Astrocyte of the spinal cord (primary cell): ENCODE results near the gene CNEP1R1.
"Not testable (repeated sequence)": the region's sequence is repeated elsewhere in the genome, so short reads cannot be mapped to it uniquely, and the experiment has no call there.

Source experiments
- DNase-seq: peaks from one replicate; pipeline ENCODE4 v3.0.0; 2011; ENCODE audit warnings: low read depth, low spot score
- H3K4me3 ChIP-seq: 2 replicates; pipeline ENCODE4 v1.5.1; 2011; ENCODE audit warnings: low read depth, mild to moderate bottlenecking, low read length, moderate library complexity
- in situ Hi-C: cut with HindIII; loops from 2 replicates; pipeline ENCODE4 v1.10.0; 2017; ENCODE audit warnings: low sequenced_read_pairs
- TF ChIP-seq, protein P1 (sequence below): IDR thresholded peaks from 2 replicates; pipeline ENCODE4 v1.5.1; 2012; ENCODE audit warnings: low read depth, mild to moderate bottlenecking, low read length, inconsistent platforms

The CNEP1R1 gene

DNA sequence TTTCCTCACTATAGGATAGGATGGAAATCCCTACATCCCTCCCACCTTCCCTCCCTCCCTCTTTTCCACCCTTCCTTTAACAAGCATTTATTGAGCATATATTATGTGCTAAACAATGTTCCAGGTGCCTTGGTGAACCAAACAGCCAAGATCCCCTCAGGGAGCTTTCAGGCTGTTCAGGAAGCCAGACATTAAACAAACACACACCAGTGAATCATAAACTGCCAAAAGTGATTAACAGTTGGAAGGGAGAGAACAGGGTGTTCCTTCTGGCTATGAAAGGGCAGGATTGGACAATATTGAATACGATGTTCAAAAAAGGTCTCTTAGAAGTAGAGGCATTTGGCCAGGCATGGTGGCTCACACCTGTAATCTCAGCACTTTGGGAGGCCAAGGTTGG is 22.8 kb upstream of the CNEP1R1 start:
- DNase-seq = no peak
- TF ChIP-seq, protein P1, sequence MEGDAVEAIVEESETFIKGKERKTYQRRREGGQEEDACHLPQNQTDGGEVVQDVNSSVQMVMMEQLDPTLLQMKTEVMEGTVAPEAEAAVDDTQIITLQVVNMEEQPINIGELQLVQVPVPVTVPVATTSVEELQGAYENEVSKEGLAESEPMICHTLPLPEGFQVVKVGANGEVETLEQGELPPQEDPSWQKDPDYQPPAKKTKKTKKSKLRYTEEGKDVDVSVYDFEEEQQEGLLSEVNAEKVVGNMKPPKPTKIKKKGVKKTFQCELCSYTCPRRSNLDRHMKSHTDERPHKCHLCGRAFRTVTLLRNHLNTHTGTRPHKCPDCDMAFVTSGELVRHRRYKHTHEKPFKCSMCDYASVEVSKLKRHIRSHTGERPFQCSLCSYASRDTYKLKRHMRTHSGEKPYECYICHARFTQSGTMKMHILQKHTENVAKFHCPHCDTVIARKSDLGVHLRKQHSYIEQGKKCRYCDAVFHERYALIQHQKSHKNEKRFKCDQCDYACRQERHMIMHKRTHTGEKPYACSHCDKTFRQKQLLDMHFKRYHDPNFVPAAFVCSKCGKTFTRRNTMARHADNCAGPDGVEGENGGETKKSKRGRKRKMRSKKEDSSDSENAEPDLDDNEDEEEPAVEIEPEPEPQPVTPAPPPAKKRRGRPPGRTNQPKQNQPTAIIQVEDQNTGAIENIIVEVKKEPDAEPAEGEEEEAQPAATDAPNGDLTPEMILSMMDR = no peak
- in situ Hi-C loops = no loop called here
- no peak overlapping the region for H3K4me3 ChIP-seq

DNA sequence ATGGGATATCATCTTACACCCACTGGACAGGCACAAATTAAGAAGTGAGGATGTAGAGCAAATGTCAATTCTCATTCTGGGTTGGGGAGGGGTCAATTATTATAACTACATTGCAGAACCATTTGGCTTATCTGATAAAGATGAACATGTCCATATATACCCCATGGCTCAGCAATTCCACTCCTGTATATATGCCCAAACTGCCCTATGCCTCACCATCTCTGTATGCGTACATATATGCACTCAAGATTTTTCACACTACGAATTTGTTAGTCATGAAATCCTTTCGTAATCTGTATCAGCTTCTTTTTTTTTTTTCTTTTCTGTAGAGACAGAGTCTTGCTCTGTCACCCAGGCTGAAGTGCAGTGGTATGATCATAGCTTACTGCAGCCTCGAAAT is 20.8 kb upstream of the CNEP1R1 start:
- no peak for DNase-seq
- in situ Hi-C loops = no loop called here
- TF ChIP-seq, protein P1 = no peak
- no peak overlapping the region for H3K4me3 ChIP-seq

DNA sequence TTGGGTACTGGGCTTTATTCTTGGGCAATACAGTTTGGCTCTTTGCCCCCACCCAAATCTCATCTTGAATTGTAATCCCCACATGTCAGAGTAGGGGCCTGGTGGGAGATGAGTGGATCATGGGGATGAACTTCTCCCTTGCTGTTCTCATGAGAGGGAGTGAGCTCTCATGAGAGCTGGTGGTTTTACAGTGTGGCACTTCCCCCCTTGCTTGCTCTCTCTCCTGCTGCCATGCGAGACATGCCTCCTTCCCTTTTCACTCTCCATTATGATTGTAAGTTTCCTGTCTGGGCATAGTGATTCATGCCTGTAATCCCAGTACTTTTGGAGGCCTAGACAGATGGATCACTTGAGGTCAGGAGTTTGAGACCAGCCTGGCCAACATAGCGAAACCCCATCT is 18.1 kb upstream of the CNEP1R1 start:
- TF ChIP-seq, protein P1 = no peak
- H3K4me3 ChIP-seq = no peak overlapping the region
- in situ Hi-C loops = no loop called here
- no peak for DNase-seq

DNA sequence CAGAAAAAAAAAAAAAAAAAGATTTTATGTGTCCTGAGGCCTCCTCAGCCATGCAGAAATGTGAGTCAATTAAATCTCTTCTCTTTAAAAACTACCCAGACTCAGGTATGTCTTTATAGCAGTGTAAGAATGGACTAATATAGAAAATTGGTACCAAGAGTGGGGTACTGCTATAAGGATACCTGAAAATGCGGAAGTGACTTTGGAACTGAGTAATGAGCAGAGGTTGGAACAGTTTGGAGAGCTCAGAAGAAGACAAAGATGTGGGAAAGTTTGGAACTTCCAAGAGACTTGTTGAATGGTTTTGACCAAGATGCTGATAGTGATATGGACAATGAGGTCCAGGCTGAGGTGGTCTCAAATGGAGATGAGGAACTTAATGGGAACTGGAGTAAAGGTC is 17.3 kb upstream of the CNEP1R1 start:
- no peak for DNase-seq
- in situ Hi-C loops = no loop called here
- no peak overlapping the region for H3K4me3 ChIP-seq
- TF ChIP-seq, protein P1 = no peak

DNA sequence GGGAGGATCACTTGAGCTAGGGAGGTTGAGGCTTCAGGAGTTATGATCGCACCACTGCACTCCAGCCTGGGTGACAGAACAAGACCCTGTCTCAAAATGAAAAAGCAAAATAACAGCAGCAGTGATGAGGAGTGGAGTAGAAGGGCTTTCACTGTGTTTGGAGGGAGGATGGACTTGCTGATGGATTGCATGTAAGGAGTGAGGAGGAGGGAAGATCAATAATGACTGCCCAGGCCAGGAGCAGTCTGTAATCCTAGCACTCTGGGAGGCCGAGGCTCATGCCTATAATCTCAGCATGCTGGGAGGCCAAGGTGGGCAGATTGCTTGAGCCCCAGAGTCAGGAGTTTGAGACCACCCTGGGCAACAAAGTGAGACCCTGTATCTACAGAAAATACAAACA is 14.8 kb upstream of the CNEP1R1 start:
- in situ Hi-C loops = no loop called here
- DNase-seq = no peak
- H3K4me3 ChIP-seq = no peak overlapping the region
- TF ChIP-seq, protein P1 = no peak

DNA sequence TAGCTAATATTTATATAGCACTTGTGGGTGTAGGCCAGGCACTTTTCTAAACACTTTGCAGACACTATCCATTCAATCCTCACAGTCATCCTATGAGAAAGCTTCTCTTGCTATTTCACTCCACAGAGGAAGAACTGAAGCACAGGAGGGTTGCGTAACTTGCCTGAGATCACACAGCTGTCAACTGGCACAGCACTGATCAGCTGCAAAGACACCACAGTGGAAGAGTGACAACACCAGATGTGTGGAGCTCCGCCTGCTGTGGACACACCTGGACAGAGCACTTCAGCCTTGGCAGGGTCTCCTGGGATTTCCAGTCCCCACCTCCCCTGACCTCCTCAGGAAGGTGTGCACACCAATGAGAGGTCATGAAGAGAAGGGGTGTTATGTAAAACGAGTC is 13.3 kb upstream of the CNEP1R1 start:
- H3K4me3 ChIP-seq = no peak overlapping the region
- in situ Hi-C loops = no loop called here
- TF ChIP-seq, protein P1 = no peak
- no peak for DNase-seq

DNA sequence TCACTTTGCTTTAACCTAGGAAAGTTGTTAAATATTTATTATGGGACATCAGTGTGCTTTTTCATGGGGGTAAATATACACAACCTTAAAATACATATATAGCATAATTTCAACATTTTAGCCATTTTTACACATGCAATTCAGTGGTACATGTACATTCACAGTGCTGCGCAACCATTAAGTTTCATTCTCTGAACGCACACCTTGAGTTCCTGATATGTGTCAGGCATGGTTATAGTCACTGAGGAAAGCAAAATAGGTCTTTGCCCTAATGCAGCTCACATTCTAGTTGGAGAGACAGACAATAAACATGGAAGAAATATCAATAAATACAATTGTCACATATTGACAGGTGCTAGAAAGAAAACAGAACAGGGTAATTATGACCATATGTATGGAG is 12.8 kb upstream of the CNEP1R1 start:
- in situ Hi-C loops = no loop called here
- no peak overlapping the region for H3K4me3 ChIP-seq
- TF ChIP-seq, protein P1 = no peak
- DNase-seq = no peak

DNA sequence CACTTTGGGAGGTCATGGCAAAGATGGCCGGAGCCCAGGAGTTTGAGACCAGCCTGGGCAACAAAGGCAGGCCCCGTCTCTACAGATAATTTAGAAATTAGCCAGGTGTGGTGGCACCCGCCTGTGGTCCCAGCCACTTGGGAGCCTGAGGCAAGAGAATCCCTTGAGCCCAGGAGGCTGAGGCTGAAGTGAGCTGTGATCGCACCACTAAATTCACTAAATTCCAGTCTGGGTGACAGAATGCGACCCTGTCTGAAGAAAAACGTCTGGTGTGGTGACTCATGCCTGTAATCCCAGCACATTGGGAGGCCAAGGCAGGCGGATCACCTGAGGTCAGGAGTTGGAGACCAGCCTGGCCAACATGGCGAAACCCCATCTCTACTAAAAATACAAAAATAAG is 10.8 kb upstream of the CNEP1R1 start:
- DNase-seq, H3K4me3 ChIP-seq, in situ Hi-C loops: not testable (repeated sequence)
